Suppressor macrophage treated with lipopolysaccharide for 1 hour (primary cell): ENCODE measurements around the gene MTA1.

Experiments used
- DNase-seq, 3 donors: peaks; one replicate each; pipeline ENCODE4 v3.0.0-alpha.2; 2020 to 2022

The MTA1 gene

DNA sequence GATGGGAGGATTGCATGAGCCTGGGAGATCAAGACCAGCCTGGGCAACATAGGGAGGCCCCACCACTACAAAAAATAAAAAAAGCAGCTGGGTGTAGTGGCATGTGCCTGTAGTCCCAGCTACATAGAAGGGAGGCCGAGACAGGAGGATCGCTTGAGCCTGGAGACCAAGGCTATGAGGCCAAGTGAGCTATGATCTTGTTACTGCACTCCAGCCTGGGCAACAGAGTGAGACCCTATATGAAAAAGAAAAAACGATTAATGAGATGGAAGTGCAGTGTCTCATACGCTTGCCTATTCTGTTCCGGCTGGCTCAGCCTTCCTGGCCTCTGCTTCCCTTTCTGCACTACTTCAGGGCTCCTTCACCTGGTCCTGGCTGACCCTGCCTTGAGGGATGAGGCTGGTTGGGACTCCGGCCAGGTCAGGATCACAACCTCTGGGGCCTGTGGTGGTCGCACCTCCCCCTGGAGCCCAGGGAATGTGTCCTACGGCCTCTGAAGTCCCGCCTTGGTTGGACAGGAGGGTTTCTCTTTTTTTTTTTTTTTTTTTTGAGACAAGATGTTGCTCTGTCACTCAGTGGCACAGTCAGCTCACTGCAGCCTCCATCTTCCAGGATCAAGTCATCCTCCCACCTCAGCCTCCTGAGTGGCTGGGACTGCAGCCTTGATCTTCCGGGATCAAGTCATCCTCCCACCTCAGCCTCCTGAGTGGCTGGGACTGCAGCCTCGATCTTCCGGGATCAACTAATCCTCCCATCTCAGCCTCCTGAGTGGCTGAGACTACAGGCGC, 82.1 kb downstream of the MTA1 start:
- DNase-seq = no peak

DNA sequence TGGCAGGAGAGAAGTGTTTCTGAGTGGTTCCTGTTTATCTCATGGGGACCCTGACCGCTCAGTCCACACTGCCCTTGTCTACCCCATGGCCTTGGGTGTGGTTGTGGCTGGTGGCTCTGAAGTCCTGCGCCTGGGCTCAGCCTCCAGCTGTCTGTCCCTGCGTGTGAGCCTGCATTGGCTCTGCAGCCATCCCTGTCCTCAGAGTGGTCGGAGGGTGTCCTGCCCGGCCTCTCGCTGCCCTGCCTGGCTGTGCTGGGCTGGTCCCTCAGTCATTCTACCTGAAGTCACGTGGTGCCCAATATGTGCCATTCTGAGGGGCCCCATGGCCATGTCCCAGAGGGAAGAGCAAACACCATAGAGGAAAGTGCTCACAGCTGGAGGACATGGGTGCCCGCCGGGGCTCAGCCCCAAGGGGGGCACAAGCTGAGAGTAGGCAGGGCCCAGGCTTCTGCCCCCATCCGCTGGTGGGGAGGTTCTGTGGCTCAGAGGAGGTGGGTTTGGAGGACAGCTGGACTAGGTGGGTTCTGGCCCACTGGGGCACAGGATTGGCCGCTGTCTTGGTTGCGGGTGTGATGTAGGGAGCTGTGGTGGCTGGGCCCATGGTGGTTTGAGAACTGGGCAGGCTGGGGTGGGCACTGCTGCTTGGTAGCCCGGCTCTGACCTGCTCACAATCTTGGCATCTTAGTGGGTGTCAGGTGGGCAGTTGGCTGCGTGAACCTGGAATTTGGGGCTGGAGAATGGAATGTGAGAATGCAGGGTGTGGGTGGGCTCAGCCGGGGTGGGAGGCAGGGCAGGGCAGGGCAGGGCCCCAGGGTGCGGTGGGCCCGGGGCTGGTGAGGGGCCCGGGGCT, 83.0 kb downstream of the MTA1 start:
- no peak for DNase-seq

- DNase-seq = no peak
Observed at GRCh38 chr14:105503296-105503640, 83.6 kb downstream of the MTA1 start.

DNA sequence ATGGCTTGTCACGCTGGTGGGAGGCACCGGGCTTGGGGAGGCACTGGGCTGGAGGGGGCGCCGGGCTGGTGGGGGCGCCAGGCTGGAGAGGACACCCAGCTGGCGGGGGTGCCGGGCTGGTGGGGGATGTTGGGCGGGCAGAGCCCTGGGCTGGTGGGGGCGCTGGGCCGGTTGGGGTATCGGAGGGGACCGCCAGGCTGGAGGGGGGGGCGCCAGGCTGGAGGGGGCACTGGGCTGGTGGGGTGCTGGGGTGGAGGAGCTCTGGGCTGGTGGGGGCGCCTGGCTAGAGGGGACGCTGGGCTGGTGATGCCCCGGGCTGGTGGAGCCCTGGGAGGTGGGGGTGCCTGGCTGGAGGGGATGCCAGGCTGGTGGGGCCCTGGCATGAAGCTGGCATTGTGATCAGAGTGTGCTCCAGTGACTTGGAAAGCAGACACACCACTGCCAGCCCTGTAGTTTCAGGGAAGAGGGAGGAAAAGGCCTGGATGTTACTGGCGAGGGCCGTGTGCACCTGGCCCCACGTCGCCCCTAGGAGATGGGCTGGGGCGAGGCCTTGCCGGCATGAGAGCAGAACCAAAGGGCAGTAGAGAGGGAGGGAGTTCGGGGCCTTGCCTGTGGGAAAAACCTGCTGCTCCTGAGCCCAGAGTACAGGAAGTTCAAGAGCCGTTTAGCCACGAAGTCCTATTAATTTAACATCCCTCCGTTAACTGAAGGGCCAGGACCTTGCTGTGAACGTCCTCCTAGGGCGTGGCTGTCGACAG, 84.5 kb downstream of the MTA1 start:
- no peak for DNase-seq

- DNase-seq = no peak
Observed at GRCh38 chr14:105505101-105505500, 85.5 kb downstream of the MTA1 start.

DNA sequence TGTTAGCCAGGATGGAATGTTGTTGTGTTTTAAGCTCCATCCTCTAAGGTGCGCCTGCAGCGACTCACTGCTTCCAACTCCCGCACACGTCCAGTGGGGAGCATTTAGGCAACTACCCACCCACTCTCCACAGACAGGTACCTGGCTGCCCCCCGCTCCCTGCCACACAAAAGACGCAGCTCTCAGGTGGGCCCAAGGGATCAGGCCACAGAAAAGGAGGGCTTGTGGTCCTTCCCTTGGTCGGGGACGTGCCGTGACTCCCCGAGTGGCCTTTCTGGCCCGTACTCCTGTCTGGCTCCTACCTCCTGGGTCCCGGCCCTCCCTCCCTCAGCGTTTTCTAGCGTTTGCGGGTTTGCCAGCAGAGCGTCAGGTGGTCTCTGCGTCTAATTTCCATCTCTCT, 87.6 kb downstream of the MTA1 start:
- no peak for DNase-seq

DNA sequence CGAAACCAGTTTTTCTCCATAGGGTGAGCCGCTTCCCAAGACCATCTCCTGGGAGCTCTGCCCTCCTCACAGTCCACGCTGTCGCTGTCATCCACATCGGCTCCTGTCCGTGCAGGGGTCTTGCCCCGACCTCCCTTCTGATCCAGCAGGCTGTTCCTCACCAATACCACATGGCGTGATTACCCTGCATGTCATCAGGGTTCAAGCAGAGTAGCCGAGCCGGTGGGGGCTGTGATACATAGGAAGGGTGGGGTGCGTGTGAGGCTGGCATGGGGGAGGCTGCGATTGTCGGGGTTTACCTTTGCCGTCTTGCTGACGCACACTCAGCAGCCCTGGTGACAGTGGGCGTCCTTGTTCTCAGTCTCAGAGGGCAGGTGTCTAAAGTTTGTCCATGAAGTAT, 88.4 kb downstream of the MTA1 start:
- DNase-seq = no peak

DNA sequence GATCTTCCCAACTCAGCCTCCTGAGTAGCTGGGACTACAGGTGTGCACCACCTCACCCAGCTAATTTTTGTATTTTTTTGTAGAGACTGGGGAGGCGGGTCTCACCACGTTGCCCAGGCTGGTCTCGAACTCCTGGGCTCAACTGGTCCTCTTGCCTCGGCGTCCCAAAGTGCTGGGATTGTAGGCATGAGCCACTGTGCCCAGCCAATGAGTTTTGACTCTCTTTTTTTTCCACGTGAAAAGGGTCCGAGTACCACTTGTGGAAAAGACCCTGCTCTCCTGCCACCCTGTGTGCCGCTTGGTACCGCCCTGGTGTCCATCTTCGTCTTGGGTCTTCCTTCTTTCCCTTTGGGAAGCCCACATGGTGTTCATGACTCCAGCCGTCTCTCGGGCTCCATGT, 89.0 kb downstream of the MTA1 start:
- no peak for DNase-seq

GRCh38 chr14:105517096-105517495, 97.5 kb downstream of the MTA1 start:
- no peak for DNase-seq

DNA sequence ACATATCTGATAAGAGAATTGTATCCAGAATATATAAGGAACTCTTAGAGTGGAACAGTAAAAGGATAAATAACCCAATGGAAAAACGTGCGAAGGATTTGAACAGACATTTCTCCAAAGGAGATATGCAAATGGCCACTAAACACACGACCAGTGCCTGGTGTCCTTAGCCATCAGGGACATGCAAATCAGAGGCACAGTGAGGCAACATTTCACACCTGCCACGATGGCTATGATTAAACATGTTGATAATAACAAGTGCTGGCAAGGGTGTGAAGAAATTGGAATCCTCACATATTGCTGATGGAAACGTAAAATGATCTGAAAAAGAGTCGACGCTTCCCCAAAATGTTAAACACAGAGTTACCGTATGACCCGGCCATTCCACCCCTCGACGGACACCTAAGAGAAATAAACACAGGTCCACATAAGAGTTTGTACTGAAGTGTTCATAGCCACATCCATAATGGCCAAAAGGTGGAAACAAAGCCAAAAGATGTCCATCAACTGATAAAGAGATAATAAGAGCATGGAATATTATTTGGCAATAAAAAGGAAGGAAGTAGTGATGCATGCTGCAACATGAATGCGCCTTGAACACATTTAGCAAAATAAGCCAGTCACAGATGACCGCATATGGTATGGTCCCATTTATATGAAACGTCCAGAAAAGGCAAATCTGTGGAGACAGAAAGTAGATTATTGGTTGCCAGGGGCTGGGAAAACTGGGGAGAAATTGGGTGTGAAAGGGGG, 100.5 kb downstream of the MTA1 start:
- no peak for DNase-seq
